Esophagus squamous epithelium (tissue), 5 donors: ENCODE results near the gene PHC1. TPM values are rescaled to one million over a fixed set of nuclear protein-coding genes. Genes with fewer than 3 reads are reported as not detected.

ENCODE experiments used
- DNase-seq: peaks from one replicate; lab custom pipeline; 2025; lab: John Stamatoyannopoulos, UW
- H3K27ac ChIP-seq, 4 donors: fragments of 200-600 bp; sonication (generic); one replicate each; pipeline ENCODE4 v1.5.1; 2016 to 2019; ENCODE audit warnings: mild to moderate bottlenecking in 1 of 4
- H3K27me3 ChIP-seq, 4 donors: fragments of 200-600 bp; sonication (generic); 1 replicate in 3 of 4; 2 replicates in 1 of 4; pipeline versions ENCODE4 v1.5.1 to v1.6.0; 2017 to 2021; ENCODE audit warnings: antibody characterized with exemption in 1 of 4
- H3K36me3 ChIP-seq, 3 donors: fragments of 200-600 bp; sonication (generic); one replicate each; pipeline ENCODE4 v1.5.1; 2016 to 2019
- H3K4me1 ChIP-seq, 3 donors: fragments of 200-600 bp; sonication (generic); one replicate each; pipeline ENCODE4 v1.5.1; 2017 to 2019
- H3K4me3 ChIP-seq, 4 donors: fragments of 200-600 bp; sonication (generic); 1 replicate in 3 of 4; 2 replicates in 1 of 4; pipeline ENCODE4 v1.5.1; 2016 to 2019; ENCODE audit warnings: mild to moderate bottlenecking in 2 of 4, moderate library complexity in 1 of 4
- H3K9me3 ChIP-seq, 3 donors: fragments of 200-600 bp; sonication (generic); one replicate each; pipeline ENCODE4 v1.5.1; 2016 to 2019
- CTCF ChIP-seq, 6 experiments: fragments of 450-650 bp in 4 of 6; fragments of 200-600 bp in 2 of 6; sonication (generic) in 2 of 6; IDR thresholded peaks; one replicate each; pipeline ENCODE4 v1.5.1; 2016 to 2019; ENCODE audit warnings: antibody characterized with exemption in 6 of 6, mild to moderate bottlenecking in 4 of 6, moderate library complexity in 4 of 6
- POLR2A ChIP-seq, 4 donors: fragments of 450-650 bp; IDR thresholded peaks; one replicate each; pipeline ENCODE4 v1.6.1; 2017; ENCODE audit warnings: antibody characterized with exemption in 4 of 4, mild to moderate bottlenecking in 4 of 4, moderate library complexity in 3 of 4
- WGBS, 2 donors: methylation state at CpG; one replicate each; pipeline ENCODE4 v1.1.5; 2018; 5-methylcytosine and 5-hydroxymethylcytosine counted together
- intact Hi-C: fragments of 100-400 bp; cut with DNase I; formaldehyde crosslinking; loops from one replicate; pipeline ENCODE4 v1.15.0; 2022
- total RNA-seq, 4 donors: library from RNA; depleted of rRNA; stranded (reverse); fragments of >200 nt; gene quantifications; one replicate each; pipeline ENCODE4 v1.1.0, GENCODE V29; 2016
- donor health status: DM: yes; HTN: yes; CAD: no.

PHC1 gene
- total RNA-seq, 4 donors from 2014 or later = 10.1 to 21.7 (median 18.6) TPM

- TF ChIP-seq CTCF (IDR thresholded peaks at IDR 0.05) (no peak), POLR2A (IDR thresholded peaks at IDR 0.05) (no peak)
- no peaks in the 10 kb centered on the region for H3K36me3 ChIP-seq
Measured at GRCh38 chr12:8970432-8970831, 56.1 kb downstream of the PHC1 start.

GRCh38 chr12:8980137-8980536, 65.8 kb downstream of the PHC1 start:
- H3K9me3 ChIP-seq = peaks cover 0 to 28% (median 19%) of the 10 kb centered on the region in 3 donors
- H3K27me3 ChIP-seq = no peaks in the 10 kb centered on the region
- intact Hi-C loops = no loop called here
- no peak for DNase-seq
- no peak overlapping the region for H3K4me3 ChIP-seq
- no peaks in the 10 kb centered on the region for H3K4me1 ChIP-seq
- no peak for TF ChIP-seq CTCF (IDR thresholded peaks at IDR 0.05)
- no peak for TF ChIP-seq POLR2A (IDR thresholded peaks at IDR 0.05)
- 74 to 88% methylated on average over 3 of the region's 3 CpGs for WGBS, 2 donors
- no peaks in the 10 kb centered on the region for H3K36me3 ChIP-seq
- H3K27ac ChIP-seq = no peak overlapping the region

More at GRCh38 chr12:8970432-8970831, 56.1 kb downstream of the PHC1 start:
- H3K27ac ChIP-seq = no peak overlapping the region
- H3K27me3 ChIP-seq = no peaks in the 10 kb centered on the region
- H3K9me3 ChIP-seq = peaks cover 4 to 31% (median 14%) of the 10 kb centered on the region in 3 donors
- H3K4me1 ChIP-seq = no peaks in the 10 kb centered on the region
- no peak overlapping the region for H3K4me3 ChIP-seq
- intact Hi-C loops = no loop called here
- WGBS, 2 donors = 48 to 52% methylated on average over 1 of the region's 1 CpG
- DNase-seq = no peak

- Histone ChIP-seq H3K36me3 (no peaks in the 10 kb centered on the region), H3K4me1 (peaks cover 0 to 19% (median 12%) of the 10 kb centered on the region in 3 donors), H3K9me3 (peaks cover 0 to 6% (median 5%) of the 10 kb centered on the region in 3 donors), H3K4me3 (no peak overlapping the region), H3K27me3 (no peaks in the 10 kb centered on the region), H3K27ac (no peak overlapping the region)
- TF ChIP-seq CTCF (IDR thresholded peaks at IDR 0.05) (no peak), POLR2A (IDR thresholded peaks at IDR 0.05) (no peak)
- 73 to 92% methylated on average over 1 of the region's 1 CpG for WGBS, 2 donors
- DNase-seq = no peak
- intact Hi-C loops = no loop called here
Measured at GRCh38 chr12:8985213-8985754, 71.0 kb downstream of the PHC1 start.

GRCh38 chr12:8987163-8987562, 72.9 kb downstream of the PHC1 start:
- Histone ChIP-seq H3K4me3 (no peak overlapping the region), H3K4me1 (peaks cover 0 to 19% (median 12%) of the 10 kb centered on the region in 3 donors), H3K27ac (no peak overlapping the region), H3K27me3 (no peaks in the 10 kb centered on the region), H3K36me3 (no peaks in the 10 kb centered on the region), H3K9me3 (no peaks in the 10 kb centered on the region)
- DNase-seq = no peak
- no peak for TF ChIP-seq POLR2A (IDR thresholded peaks at IDR 0.05)
- no peak for TF ChIP-seq CTCF (IDR thresholded peaks at IDR 0.05)
- intact Hi-C loops = no loop called here

- Histone ChIP-seq H3K27ac (no peak overlapping the region), H3K9me3 (no peaks in the 10 kb centered on the region), H3K4me3 (no peak overlapping the region), H3K27me3 (no peaks in the 10 kb centered on the region), H3K36me3 (no peaks in the 10 kb centered on the region), H3K4me1 (peaks cover 0 to 19% (median 12%) of the 10 kb centered on the region in 3 donors)
- TF ChIP-seq POLR2A (IDR thresholded peaks at IDR 0.05) (no peak), CTCF (IDR thresholded peaks at IDR 0.05) (no peak)
- intact Hi-C loops = no loop called here
- no peak for DNase-seq
- 24 to 26% methylated on average over 1 of the region's 1 CpG for WGBS, 2 donors
Measured at GRCh38 chr12:8987685-8988084, 73.4 kb downstream of the PHC1 start.
